ENCODE results near the gene ATP2B2. TPM values are rescaled to one million over a fixed set of nuclear protein-coding genes. Genes with fewer than 3 reads are reported as not detected.

Gene ATP2B2
- total RNA-seq, 4 donors from 2014 or later, result 0.31 to 2.9 (median 1.8) TPM

GRCh38 chr3:10532939-10533736 lies 27.8 kb upstream of the ATP2B2 start:
- DNase-seq, result no peak
- H3K36me3 ChIP-seq, result no peaks in the 10 kb centered on the region

DNA sequence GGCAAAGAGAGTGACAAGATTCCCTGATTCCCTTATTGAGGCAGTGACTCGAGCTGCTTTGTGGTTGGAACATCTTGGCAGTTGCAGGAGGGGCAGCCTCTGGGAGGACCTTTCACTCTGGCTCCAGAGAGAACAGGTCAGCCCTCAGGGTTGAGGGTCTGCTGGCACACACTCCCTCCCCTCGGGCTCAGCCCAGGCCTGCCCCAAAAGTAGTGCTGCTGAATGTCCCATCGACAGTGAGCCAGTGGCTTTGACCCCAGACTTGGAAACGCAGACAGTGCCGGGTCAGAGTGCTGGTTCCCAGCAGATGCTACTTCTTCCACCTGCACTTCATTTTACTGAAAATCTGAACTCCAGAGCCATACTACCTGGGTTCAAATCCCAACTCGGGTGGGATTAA lies 25.6 kb upstream of the ATP2B2 start:
- no peak overlapping the region for H3K4me3 ChIP-seq
- no peaks in the 10 kb centered on the region for H3K9me3 ChIP-seq
- no peak overlapping the region for H3K27ac ChIP-seq
- ATAC-seq (no peak), DNase-seq (no peak)
- TF ChIP-seq, protein P1, sequence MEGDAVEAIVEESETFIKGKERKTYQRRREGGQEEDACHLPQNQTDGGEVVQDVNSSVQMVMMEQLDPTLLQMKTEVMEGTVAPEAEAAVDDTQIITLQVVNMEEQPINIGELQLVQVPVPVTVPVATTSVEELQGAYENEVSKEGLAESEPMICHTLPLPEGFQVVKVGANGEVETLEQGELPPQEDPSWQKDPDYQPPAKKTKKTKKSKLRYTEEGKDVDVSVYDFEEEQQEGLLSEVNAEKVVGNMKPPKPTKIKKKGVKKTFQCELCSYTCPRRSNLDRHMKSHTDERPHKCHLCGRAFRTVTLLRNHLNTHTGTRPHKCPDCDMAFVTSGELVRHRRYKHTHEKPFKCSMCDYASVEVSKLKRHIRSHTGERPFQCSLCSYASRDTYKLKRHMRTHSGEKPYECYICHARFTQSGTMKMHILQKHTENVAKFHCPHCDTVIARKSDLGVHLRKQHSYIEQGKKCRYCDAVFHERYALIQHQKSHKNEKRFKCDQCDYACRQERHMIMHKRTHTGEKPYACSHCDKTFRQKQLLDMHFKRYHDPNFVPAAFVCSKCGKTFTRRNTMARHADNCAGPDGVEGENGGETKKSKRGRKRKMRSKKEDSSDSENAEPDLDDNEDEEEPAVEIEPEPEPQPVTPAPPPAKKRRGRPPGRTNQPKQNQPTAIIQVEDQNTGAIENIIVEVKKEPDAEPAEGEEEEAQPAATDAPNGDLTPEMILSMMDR (IDR thresholded peaks at IDR 0.05 in 4 of 5, conservative IDR thresholded peaks at IDR 0.05 in 1 of 5), result no peak
- TF ChIP-seq POLR2A (IDR thresholded peaks at IDR 0.05), result no peak
- H3K4me1 ChIP-seq, result no peaks in the 10 kb centered on the region
- no peaks in the 10 kb centered on the region for H3K27me3 ChIP-seq
- in situ Hi-C loops (cut with MboI; ENCODE audit: low sequenced_read_pairs in 4 of 4), result no loop called here
- intact Hi-C loops (cut with DNase I; ENCODE audit: low total_unique reads), result no loop called here
- H3K36me3 ChIP-seq, result no peaks in the 10 kb centered on the region

More at GRCh38 chr3:10532939-10533736, 27.8 kb upstream of the ATP2B2 start:
- Histone ChIP-seq H3K4me1 (no peaks in the 10 kb centered on the region), H3K9me3 (no peaks in the 10 kb centered on the region), H3K4me3 (no peak overlapping the region), H3K27me3 (no peaks in the 10 kb centered on the region), H3K27ac (no peak overlapping the region)
- in situ Hi-C loops (cut with MboI; ENCODE audit: low sequenced_read_pairs in 4 of 4) (no loop called here), intact Hi-C loops (cut with DNase I; ENCODE audit: low total_unique reads) (no loop called here)
- ATAC-seq, result no peak
- TF ChIP-seq POLR2A (IDR thresholded peaks at IDR 0.05), result no peak
- TF ChIP-seq, protein P1 (IDR thresholded peaks at IDR 0.05 in 4 of 5, conservative IDR thresholded peaks at IDR 0.05 in 1 of 5), result no peak

GRCh38 chr3:10530241-10530640 lies 24.9 kb upstream of the ATP2B2 start:
- no peak overlapping the region for H3K4me3 ChIP-seq
- H3K27ac ChIP-seq, result no peak overlapping the region
- in situ Hi-C loops (cut with MboI; ENCODE audit: low sequenced_read_pairs in 4 of 4), result no loop called here
- ATAC-seq (no peak), DNase-seq (no peak)
- H3K9me3 ChIP-seq, result no peaks in the 10 kb centered on the region
- H3K4me1 ChIP-seq, result no peaks in the 10 kb centered on the region
- H3K27me3 ChIP-seq, result no peaks in the 10 kb centered on the region
- intact Hi-C loops (cut with DNase I; ENCODE audit: low total_unique reads), result no loop called here
- TF ChIP-seq, protein P1 (IDR thresholded peaks at IDR 0.05 in 4 of 5, conservative IDR thresholded peaks at IDR 0.05 in 1 of 5), result no peak
- no peak for TF ChIP-seq POLR2A (IDR thresholded peaks at IDR 0.05)
- no peaks in the 10 kb centered on the region for H3K36me3 ChIP-seq

DNA sequence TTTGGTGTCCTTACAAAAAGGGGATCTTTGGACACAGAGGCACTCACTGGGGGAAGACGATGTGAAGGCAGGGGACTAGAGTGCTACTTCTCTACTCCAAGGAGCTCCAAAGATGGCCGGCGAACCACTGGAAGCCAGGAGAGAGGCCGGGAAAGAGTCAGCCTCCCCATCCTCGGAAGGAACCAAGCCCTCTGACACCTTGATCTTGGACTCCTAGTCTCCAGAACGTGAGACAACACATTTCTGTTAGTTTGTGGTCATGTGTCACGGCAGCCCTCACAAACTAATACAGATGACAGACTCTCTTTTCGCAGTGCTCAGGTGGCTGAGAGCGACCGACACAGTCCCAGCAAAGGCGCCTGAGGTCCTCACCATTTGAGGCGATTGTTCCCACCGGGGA lies 24.4 kb upstream of the ATP2B2 start:
- TF ChIP-seq POLR2A (IDR thresholded peaks at IDR 0.05), result no peak
- TF ChIP-seq, protein P1 (IDR thresholded peaks at IDR 0.05 in 4 of 5, conservative IDR thresholded peaks at IDR 0.05 in 1 of 5), result no peak
- Histone ChIP-seq H3K9me3 (no peaks in the 10 kb centered on the region), H3K4me1 (no peaks in the 10 kb centered on the region), H3K27ac (no peak overlapping the region), H3K36me3 (no peaks in the 10 kb centered on the region), H3K4me3 (no peak overlapping the region), H3K27me3 (no peaks in the 10 kb centered on the region)
- DNase-seq (no peak), ATAC-seq (no peak)
- intact Hi-C loops (cut with DNase I; ENCODE audit: low total_unique reads) (no loop called here), in situ Hi-C loops (cut with MboI; ENCODE audit: low sequenced_read_pairs in 4 of 4) (no loop called here)
